WERI-Rb-1 (cell line): ENCODE results near the gene IFT57.

ENCODE experiments used
- DNase-seq: peaks from one replicate; pipeline ENCODE4 v3.0.0-alpha.2; 2020
- H3K27ac ChIP-seq: fragments of 250-450 bp; sonication (Bioruptor Pico); 2 replicates; pipeline ENCODE4 v1.5.1; 2020; ENCODE audit warnings: mild to moderate bottlenecking, moderate library complexity
- H3K27me3 ChIP-seq: fragments of 250-450 bp; sonication (Bioruptor Pico); 2 replicates; pipeline ENCODE4 v1.5.1; 2021; ENCODE audit warnings: mild to moderate bottlenecking, low read depth, moderate library complexity; ENCODE audit not compliant: insufficient read depth, severe bottlenecking
- H3K36me3 ChIP-seq: fragments of 250-450 bp; sonication (Bioruptor Pico); 2 replicates; pipeline ENCODE4 v1.5.1; 2020; ENCODE audit warnings: mild to moderate bottlenecking, moderate library complexity
- H3K4me3 ChIP-seq: 2 replicates; pipeline ENCODE4 v1.5.1; 2011; ENCODE audit warnings: low read depth, mild to moderate bottlenecking, control low read depth, low read length
- H3K9me3 ChIP-seq: fragments of 250-450 bp; sonication (Bioruptor Pico); 2 replicates; pipeline ENCODE4 v1.5.1; 2021; ENCODE audit warnings: mild to moderate bottlenecking, moderate library complexity; ENCODE audit not compliant: severe bottlenecking
- TF ChIP-seq, protein P1 (sequence below): IDR thresholded peaks from 2 replicates; pipeline ENCODE4 v1.5.1; 2011; ENCODE audit warnings: low read depth, mild to moderate bottlenecking, control low read depth, inconsistent platforms, low read length

Gene IFT57

DNA sequence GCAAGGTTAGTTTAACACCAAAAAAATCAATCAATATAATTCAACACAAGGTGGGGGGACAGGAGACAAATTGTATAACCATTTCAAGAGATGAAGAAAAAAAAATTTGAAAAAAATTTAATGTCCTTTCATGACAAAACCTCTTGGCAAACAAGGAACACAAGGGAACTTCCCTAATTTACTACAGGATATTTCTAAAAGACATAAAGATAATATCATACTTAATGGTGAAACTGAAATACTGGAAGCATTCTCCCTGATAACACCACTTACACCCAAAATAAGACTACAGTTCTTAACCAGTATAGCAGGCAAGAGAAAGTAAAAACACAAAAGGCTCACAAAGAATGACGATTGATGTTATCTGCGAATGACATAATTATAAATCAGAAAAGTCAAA is 44.7 kb downstream of the IFT57 start:
- no peak for DNase-seq
- Histone ChIP-seq H3K9me3 (no peaks in the 10 kb centered on the region), H3K27ac (no peak overlapping the region), H3K36me3 (no peaks in the 10 kb centered on the region), H3K4me3 (no peak overlapping the region), H3K27me3 (no peaks in the 10 kb centered on the region)
- TF ChIP-seq, protein P1, sequence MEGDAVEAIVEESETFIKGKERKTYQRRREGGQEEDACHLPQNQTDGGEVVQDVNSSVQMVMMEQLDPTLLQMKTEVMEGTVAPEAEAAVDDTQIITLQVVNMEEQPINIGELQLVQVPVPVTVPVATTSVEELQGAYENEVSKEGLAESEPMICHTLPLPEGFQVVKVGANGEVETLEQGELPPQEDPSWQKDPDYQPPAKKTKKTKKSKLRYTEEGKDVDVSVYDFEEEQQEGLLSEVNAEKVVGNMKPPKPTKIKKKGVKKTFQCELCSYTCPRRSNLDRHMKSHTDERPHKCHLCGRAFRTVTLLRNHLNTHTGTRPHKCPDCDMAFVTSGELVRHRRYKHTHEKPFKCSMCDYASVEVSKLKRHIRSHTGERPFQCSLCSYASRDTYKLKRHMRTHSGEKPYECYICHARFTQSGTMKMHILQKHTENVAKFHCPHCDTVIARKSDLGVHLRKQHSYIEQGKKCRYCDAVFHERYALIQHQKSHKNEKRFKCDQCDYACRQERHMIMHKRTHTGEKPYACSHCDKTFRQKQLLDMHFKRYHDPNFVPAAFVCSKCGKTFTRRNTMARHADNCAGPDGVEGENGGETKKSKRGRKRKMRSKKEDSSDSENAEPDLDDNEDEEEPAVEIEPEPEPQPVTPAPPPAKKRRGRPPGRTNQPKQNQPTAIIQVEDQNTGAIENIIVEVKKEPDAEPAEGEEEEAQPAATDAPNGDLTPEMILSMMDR: no peak

DNA sequence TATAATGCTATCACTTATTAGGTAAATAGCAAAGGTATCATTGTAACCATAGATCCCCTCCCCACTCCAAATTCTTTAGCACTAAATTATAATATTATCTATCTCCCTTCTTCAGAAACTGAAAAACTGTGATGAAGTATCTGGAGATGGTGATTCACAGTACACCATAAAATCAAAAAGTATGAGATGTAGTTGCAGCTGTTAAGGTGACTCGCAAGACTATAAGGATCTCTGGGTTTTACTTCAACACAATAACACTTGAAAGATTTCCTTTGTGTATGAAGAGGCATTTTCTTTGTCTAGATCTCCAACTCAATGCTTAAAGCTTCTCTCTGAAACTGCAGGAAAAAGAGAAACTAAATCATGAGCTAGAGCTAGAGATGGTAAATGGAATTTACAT is 46.9 kb downstream of the IFT57 start:
- H3K27ac ChIP-seq: no peak overlapping the region
- DNase-seq: no peak
- H3K27me3 ChIP-seq: no peaks in the 10 kb centered on the region
- no peak overlapping the region for H3K4me3 ChIP-seq
- H3K9me3 ChIP-seq: no peaks in the 10 kb centered on the region
- TF ChIP-seq, protein P1: no peak
- H3K36me3 ChIP-seq: no peaks in the 10 kb centered on the region

- Histone ChIP-seq H3K36me3 (no peaks in the 10 kb centered on the region), H3K9me3 (no peaks in the 10 kb centered on the region), H3K27me3 (no peaks in the 10 kb centered on the region), H3K4me3 (no peak overlapping the region), H3K27ac (no peak overlapping the region)
- TF ChIP-seq, protein P1: no peak
- no peak for DNase-seq
These were observed 51.1 kb downstream of the IFT57 start for GRCh38 chr3:108171106-108171505.

- TF ChIP-seq, protein P1: no peak
- no peaks in the 10 kb centered on the region for H3K9me3 ChIP-seq
- H3K27ac ChIP-seq: no peak overlapping the region
- H3K36me3 ChIP-seq: no peaks in the 10 kb centered on the region; the same call in 1 of the 2 replicates
- H3K4me3 ChIP-seq: no peak overlapping the region
- no peak for DNase-seq
- no peaks in the 10 kb centered on the region for H3K27me3 ChIP-seq
These were observed 57.8 kb downstream of the IFT57 start for GRCh38 chr3:108164391-108164790.

DNA sequence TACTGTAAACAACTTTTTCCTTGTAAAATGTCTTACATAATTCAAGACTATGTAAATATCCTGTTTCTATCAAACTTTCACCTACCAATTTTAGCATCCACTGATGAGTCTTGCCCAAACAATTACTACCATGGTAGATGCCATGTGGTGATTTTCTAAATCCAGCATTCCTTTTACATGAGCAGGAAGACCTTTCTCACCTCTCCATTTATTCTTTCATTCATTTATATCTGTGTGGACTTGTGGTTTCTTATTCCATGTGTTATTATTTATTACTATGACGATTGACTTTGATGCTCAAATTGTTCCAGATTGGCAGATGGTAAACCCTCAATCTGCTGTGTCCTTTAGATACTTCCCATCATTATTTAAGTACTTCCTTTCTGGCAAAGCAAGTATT is 62.4 kb downstream of the IFT57 start:
- H3K27me3 ChIP-seq: no peaks in the 10 kb centered on the region
- no peak overlapping the region for H3K27ac ChIP-seq
- H3K36me3 ChIP-seq: no peaks in the 10 kb centered on the region; the same call in 1 of the 2 replicates
- no peak for DNase-seq
- H3K9me3 ChIP-seq: no peaks in the 10 kb centered on the region
- H3K4me3 ChIP-seq: no peak overlapping the region
- TF ChIP-seq, protein P1: no peak

GRCh38 chr3:108159105-108159504 is 63.1 kb downstream of the IFT57 start:
- no peaks in the 10 kb centered on the region for H3K9me3 ChIP-seq
- no peaks in the 10 kb centered on the region; the same call in 1 of the 2 replicates for H3K36me3 ChIP-seq
- no peak for DNase-seq
- TF ChIP-seq, protein P1: no peak
- H3K27me3 ChIP-seq: no peaks in the 10 kb centered on the region
- H3K27ac ChIP-seq: no peak overlapping the region
- no peak overlapping the region for H3K4me3 ChIP-seq
